AG09309 (cell line): ENCODE results near the gene RARRES1.

Experiments used
- DNase-seq: peaks from one replicate; pipeline ENCODE4 v3.0.0-alpha.2; 2010; ENCODE audit warnings: low read depth
- H3K4me3 ChIP-seq: 2 replicates; pipeline ENCODE4 v1.5.1; 2011; ENCODE audit warnings: mild to moderate bottlenecking, low read depth, low read length, moderate library complexity; ENCODE audit not compliant: control insufficient read depth
- TF ChIP-seq, protein P1 (sequence below): IDR thresholded peaks from 2 replicates; pipeline ENCODE4 v1.5.1; 2011; ENCODE audit warnings: mild to moderate bottlenecking, low read depth, low read length, inconsistent platforms; ENCODE audit not compliant: insufficient read depth, control insufficient read depth; ENCODE audit errors: missing control alignments

The RARRES1 gene

DNA sequence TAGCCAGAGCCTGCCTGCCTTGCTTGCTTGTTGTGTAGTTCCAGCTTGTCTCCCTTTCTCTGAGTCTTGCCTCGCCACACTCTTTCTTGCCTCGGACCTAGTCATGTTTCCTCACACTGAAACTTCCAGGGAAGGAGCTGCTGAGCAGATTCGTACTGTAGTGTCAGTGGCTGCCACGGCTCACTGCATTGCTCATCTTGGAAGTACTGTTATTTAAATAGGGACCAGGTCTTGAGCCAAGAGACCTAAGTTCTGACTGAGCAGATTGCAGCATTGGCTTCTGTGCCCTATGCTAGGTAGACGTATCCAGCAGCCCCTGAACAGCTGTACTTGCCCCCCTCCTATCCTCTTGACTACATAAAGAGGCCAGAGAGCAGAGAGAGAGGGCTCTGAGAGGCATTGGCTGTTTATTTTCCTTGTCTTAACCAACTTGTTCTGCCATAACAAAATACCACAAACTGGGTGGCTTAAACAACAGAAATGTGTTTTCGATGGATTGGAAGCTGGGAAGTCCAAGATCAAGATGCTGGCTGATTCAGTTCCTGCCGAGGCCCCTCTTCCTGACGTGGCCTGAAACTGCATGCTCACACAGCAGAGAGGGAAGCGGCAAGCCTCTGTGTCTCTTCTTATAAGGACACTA, 5.8 kb upstream of the RARRES1 start:
- TF ChIP-seq, protein P1, sequence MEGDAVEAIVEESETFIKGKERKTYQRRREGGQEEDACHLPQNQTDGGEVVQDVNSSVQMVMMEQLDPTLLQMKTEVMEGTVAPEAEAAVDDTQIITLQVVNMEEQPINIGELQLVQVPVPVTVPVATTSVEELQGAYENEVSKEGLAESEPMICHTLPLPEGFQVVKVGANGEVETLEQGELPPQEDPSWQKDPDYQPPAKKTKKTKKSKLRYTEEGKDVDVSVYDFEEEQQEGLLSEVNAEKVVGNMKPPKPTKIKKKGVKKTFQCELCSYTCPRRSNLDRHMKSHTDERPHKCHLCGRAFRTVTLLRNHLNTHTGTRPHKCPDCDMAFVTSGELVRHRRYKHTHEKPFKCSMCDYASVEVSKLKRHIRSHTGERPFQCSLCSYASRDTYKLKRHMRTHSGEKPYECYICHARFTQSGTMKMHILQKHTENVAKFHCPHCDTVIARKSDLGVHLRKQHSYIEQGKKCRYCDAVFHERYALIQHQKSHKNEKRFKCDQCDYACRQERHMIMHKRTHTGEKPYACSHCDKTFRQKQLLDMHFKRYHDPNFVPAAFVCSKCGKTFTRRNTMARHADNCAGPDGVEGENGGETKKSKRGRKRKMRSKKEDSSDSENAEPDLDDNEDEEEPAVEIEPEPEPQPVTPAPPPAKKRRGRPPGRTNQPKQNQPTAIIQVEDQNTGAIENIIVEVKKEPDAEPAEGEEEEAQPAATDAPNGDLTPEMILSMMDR: no peak
- no peak for DNase-seq
- no peak overlapping the region for H3K4me3 ChIP-seq

DNA sequence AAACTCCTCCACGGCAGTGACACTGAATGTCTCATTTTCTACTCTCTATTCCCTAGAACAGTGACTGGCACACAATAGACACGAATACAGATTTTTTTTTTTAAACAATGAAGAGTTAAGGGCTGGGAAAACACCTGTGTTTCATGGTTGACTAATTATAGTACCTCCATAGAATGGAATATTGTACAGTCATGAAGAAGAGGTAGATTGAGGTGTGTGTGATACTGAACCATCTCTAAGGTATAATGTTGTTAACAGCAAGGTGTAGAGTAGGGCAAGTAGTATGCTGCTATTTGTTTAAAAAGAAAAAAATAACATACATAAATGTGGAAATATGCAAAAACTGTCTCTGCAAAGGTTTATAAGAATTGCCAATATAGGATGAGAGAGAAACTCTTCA, 5.2 kb upstream of the RARRES1 start:
- H3K4me3 ChIP-seq: no peak overlapping the region
- TF ChIP-seq, protein P1: no peak
- DNase-seq: no peak

DNA sequence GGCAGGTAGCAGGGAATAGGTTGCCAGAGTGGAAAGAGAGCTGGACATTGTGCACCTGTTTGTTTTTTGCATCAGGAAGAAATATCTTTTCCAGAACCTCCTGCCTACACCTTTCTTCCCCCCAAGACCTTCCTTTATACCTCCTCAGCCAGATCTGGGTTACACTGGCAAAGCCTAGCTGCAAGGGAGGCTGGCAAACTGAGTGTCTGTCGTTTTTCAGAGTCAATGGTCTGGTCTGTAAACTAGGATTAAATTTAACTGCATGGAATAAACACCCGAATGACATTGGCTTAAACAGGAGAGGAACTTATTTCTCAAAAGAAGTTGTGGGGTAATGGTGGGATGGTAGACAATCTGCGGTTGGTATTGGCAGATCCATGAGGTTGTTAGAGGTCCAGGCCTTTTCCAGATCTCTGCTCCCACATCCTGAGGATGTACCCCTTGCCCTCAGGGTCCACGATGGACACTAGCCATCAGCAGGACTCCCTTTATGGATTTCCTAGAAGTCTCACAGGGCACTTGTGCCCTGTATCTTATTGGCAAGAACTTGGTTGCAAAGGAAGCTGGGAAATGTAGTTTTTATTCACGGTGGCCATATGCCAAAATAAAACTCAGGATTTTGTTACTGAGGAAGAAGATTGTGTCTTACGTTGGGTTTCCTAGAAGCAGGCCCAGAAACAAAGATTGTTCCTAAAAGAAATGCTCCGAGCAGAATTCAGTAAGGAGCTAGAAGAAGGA, 3.2 kb upstream of the RARRES1 start:
- DNase-seq: no peak
- H3K4me3 ChIP-seq: no peak overlapping the region
- TF ChIP-seq, protein P1: no peak

DNA sequence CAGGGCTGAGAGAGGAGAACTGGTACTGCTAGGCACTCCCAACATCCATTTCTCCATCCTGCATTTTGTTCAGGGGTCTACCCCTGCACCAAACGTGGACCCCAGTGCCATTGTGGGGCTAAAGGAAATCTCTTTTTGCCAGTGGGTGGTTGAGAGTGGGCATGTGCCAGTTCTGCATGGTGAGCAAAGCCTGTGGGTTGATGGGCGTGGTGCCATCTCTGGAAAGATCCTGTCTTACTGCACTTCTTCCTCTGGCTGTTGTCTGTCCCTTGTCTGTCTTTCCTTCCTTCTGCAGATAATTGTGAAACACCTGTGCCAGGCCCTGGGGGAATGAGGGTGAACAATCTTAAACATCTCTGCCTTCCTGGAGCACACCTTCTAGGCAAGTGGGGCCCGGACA, 1.4 kb upstream of the RARRES1 start:
- DNase-seq: no peak
- TF ChIP-seq, protein P1: no peak
- no peak overlapping the region for H3K4me3 ChIP-seq

DNA sequence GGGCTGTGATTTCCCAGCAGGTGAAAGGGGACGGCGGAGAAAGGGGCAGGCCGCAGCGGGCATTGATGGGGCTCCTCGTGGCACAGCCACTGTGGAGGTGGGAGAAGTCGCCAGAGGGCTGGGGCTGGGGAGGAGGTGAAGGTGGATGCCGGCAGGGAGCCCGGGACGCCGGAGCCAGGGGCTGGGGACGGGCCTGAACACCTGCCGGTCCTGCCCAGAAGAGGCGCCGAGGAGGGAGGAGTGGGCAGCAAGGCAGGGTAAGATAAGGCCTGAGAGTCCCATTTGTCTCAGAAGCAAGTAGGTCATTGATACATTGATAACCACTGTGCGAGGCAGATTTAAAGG, 571 bp upstream of the RARRES1 start:
- H3K4me3 ChIP-seq: peak overlapping the region; percentile 60
- DNase-seq: no peak
- TF ChIP-seq, protein P1: no peak

DNA sequence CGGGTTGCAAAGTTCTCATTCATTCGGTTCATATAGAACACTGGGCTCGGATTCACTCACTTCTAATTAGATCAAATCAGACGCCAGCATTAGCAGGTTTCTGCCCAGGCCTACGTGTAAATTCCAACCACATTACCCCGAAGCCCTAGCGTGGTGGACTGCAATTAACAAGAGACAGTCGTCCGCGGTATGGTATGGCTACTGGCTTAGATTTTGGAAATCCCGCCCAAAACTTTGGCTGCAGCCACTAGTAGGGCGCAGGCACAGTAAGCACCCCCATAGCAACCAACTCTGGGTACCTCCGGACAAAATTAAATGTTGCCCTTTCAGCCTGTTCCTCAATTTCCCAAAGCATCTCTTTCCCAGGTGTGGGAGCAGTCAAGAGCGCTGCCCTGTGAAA, 771 bp downstream of the RARRES1 start:
- H3K4me3 ChIP-seq: peak overlapping the region; percentile 60
- no peak for DNase-seq
- TF ChIP-seq, protein P1: no peak
